ENCODE data around the gene MINK1.

The MINK1 gene

DNA sequence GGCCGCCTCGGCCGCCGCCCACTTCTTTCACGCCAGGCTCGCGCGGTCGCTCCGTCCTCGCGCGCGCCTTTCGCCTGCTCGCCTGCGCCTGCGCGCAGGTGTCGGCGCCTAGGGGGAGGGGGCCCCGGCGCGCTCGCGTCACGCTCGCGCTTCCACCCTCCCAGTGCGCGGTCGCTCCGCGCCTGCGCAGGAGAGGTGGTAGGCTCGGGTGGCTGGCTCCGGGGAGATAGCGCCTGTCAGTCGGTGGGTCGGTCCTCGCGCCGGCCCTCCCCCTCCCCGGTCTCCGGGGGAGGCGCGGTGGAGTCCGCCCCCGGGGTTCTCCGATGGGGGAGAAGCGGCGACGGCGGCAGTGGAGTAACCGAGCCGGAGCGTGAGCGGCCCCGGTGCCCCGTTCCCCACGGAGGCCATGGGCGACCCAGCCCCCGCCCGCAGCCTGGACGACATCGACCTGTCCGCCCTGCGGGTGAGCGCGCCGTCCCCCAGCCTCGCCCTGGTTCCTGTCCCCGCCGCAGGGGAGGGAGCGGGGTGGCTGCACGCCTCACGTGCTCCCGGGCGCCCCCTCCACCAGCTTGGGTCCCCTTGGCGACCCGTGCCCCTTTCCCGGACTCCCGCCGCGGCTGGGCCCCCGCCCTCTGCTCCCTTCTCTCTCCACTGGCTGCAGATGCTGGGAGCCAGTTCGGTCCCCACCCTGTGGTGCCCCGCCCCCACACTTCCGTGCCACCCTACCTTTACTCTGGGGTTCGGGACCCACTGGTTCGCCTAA is at the start of gene MINK1:
Gene MINK1 (plus strand): TSS at position 163 of the 763 bp plus-strand sequence. CDS start 244 bp downstream, at position 407.
- peak; percentile 93 for DNase-seq (ENCODE audit: low spot score)

DNA sequence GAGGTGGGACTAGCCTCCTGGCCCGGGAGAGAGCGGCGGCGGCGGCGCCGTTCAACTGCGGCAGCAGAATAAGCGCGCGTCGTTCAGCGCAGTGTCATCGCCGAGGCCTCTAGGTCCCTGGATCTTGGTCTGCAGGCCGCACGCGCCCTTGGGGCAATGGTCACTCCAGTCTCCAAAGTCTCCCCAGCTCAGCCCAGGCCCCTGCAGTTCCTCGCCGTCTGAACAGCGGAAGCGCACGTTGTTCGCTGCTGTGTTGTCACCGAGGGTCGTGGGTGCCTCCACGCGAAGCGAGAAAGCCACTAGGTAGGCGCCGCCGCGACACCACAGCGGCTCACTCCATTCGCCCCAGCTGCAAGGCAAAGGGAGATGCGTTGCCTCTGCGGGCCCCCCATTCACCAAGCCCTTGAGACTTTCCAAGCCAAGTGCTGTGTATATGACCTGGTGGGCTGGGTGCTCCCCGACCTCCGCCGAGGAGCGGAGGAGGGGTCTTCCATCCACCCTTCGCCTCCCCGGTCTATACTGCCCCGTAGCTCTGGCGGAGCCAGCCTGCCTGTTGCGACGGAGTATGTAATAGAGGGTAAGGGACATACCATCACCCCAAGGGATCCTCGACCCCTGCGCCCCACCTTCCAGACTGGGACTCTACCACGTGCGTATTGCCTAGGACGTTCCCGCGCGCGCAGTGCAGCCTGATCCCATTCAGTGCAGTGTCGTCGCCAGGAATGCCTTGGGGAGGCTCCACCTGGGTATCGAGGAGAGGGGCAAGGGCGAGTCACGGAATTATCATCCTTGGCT is 47.6 kb upstream of the MINK1 start:
- no peak for DNase-seq (ENCODE audit: low spot score)

DNA sequence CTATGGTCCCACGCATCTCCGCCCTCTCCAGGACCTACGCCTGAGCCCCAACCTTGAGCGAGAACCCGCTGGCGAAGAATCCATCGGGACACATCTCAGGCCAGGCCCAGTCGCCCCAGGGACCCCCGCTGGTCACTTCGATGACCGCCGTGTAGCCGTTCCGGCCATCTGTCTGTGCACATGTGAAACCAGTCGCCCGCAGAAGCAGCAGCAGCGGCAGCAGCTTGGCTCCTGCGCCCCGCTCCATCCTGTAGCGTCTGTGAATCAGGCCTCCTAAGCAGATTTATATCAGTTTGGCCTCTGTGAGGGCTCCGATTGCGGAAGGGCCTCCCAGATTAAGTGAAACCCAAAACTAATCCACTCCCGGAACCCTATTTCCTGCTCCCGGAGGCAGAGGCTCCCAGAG is 47.0 kb upstream of the MINK1 start, which contains the start of gene VMO1:
Gene VMO1 (minus strand): TSS at position 259 of the 406 bp plus-strand sequence. CDS start 12 bp downstream, at position 247.
- DNase-seq (ENCODE audit: low spot score), result no peak

DNA sequence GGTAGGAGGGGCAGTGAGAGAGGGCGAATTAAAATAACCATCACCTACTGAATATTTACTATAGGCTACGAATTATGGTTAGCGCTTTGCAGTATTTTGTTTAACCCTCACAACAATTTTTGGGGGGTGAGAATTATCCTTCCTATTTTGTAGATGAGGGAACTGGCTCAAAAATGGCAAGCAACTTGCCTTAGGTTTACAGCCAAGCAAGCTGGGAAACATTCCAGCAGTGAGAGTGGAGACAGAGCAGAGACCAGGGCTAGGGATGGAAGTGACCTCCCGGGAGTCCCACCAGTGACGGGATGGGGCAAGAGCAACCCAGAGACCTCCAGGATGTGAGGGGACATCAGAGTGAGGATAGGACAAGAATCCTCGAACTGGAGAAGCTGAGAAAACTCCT is 46.6 kb upstream of the MINK1 start:
- DNase-seq (ENCODE audit: low spot score), result no peak

DNA sequence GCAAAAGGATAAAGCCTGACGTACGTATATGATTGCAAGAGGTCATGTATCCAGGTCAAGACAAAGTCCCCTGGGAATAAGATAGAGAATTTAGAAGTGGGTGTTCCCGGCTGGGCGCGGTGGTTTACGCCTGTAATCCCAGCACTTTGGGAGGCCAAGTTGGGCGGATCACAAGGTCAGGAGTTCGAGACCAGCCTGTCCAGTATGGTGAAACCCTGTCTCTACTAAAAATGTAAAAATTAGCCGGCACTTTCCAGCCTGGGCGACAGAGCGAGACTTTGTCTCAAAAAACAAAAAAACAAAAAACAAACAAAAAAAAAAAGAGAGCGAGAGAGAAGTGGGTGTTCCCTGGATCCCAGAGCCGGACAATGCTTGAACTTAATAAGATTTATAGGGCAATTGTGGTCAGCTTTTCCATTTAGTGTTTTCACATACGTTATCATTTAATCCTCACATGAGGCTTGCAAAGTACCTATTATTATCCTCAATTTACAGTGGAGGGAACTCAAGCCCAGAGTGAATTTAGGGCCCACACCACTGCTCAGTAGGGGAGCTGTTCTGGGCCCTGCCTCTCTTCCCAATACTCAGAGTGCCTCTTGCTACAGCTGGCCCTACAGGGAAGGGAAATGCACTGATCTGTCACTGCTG is 44.9 kb upstream of the MINK1 start:
- no peak for DNase-seq (ENCODE audit: low spot score)

DNA sequence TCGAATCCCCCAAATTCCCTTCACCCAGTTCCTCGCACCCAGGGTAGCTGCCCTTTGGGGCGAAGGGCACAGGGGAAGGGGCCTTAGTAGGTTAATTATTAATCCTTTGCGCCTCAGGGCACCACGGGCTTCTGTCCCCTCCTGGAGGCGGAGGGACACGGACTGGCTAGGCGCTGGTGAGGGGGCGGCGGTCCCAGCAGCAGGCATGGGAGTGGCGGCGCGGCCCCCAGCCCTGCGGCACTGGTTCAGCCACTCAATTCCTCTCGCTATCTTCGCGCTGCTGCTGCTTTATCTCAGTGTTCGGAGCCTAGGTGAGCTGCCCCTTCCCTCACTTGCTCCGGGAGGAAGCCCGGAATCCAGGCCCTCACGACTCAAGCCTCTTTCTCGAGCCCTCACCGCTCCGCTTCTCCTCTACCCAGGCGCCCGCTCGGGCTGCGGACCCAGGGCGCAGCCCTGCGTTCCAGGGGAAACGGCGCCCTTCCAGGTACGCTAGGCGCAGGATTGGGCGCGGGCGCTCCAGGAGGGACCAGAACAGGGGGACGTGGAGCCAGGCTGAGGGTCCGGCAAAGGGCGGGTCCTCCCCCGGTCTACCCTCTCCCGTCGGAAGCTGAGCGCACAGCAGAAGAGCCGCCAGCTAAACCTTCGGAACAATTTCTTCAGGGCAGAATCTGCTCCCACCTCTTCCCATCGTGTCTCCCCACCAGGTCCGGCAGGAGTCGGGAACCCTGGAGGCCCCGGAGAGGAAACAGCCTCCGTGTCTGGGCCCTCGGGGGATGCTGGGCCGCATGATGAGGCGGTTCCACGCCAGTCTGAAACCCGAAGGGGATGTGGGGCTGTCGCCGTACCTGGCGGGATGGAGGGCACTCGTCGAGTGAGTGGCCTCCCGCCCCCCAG is 44.1 kb upstream of the MINK1 start, which contains the start of gene GLTPD2:
Gene GLTPD2 (plus strand): TSS at position 158 of the 894 bp plus-strand sequence. CDS start 48 bp downstream, at position 206.
- DNase-seq (ENCODE audit: low spot score), result no peak

DNA sequence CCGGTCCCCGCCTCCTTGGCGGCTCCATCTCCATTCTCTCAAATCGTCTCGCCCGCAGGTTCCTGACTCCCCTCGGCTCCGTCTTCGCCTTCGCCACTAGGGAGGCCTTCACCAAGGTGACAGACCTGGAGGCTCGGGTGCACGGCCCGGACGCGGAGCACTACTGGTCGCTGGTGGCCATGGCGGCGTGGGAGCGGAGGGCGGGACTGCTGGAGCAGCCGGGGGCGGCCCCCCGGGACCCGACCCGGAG is 43.5 kb upstream of the MINK1 start:
- no peak for DNase-seq (ENCODE audit: low spot score)

DNA sequence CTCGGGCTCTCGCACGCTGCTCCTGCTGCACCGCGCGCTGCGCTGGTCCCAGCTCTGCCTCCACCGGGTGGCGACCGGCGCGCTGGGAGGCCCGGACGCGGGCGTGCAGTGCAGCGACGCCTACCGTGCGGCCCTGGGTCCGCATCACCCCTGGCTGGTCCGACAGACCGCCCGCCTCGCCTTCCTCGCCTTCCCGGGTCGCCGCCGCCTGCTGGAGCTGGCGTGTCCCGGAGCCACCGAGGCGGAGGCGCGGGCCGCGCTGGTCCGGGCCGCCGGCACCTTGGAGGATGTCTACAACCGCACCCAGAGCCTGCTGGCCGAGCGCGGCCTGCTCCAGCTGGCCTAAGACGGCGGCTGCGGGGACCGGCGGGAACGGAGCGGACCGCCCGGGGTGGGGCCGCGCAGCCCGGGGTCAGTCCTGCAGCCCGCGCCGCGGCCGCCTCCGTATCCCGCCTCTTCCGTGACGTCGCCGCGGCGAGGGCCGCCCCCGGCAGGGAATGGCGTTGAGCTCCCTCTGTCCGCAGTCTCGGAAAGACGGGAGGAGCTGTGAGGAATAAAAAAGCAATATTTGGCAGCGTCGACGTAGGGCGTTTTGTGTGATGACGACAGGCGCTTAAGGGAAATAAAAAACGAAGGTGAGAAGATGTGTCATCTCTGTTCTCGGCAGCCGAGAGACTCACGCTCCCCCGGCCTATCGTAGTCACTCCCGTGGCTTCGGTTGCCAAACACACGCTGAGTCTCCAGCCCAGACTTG is 43.0 kb upstream of the MINK1 start:
- peak; percentile 82 for DNase-seq (ENCODE audit: low spot score)

DNA sequence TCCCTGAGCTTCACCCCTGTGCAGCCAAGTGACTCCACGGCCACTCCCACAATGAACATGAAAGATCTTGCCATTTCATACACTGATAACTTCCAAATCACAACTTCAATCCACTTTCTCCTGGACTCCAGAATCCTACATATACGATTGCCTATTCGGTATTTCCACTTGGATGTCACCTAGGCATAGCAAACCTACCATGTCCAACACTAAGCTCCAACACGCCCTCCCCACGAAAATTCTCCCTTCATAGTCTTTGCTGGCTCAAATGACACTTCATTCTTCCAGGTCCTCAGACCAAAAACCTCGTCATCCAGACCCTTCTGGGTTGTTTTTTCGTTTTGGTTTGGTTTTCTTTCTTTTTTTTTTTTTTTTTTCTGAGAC is 42.4 kb upstream of the MINK1 start:
- DNase-seq (ENCODE audit: low spot score), result no peak

DNA sequence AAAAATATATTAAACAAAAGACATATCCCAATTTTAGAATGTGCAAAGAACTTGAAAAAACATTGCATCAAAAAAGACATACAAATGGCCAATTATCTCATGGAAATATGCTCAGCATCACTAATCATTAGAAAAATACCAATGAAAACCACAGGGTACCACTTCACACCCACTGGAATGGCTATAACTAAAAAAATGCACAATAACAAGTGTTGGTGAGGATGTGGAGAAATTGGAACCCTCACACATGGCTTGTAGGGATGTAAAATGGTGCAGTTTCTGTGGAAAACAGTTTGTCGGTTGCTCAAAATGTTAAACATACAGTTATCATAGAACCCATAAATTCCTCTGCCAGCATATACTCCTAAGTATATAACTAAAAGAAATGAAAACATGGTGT is 38.0 kb upstream of the MINK1 start:
- DNase-seq (ENCODE audit: low spot score), result no peak

DNA sequence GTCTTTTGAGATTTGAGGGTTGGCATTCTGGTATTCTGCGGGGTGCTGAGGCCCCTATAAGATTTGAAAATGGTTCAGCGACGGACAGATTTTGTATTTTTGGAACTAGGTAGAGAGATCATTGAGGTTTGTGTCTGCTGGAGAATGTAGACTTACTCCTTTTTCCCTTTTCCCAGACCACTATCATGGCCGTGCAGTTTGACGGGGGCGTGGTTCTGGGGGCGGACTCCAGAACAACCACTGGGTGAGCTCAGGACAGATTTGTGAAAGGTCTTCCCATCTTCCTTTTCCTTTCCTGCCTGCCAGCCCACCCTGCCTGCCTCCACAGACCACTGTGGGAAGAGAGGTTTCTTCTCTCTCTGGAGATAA is 36.6 kb upstream of the MINK1 start:
- no peak for DNase-seq (ENCODE audit: low spot score)

DNA sequence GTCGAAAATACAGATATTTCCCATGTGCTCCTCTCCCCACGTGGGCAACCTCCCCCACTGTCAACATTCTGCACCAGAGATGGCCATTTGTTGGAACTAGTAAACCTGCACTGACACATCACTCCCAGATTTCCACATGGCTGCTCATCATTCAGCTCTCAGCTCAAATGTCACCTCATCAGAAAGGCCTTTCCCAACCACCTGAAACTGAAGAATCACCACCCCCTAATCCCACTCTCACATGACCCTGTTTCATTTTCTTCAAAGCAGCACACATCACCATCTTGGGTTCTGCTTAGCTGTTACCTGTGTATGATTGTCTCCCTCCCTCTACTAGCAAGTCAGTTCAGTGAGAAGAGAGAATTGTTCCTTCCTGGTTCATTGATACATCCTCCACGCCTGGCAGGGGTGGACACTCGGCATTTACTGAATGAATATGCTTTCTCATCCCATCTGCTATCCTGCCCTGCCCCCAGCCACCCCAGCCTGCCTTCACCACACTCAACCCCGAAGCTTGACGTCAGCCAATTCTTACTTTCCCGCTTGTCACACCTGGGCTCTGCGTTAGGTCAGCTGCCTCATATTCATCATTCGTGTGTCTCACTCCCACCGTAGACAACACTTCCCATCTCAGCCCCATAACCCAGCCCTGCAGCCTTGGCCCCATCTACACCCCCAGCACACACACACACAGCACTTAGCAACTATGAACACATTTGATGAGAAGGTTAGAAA is 32.5 kb upstream of the MINK1 start:
- no peak for DNase-seq (ENCODE audit: low spot score)

DNA sequence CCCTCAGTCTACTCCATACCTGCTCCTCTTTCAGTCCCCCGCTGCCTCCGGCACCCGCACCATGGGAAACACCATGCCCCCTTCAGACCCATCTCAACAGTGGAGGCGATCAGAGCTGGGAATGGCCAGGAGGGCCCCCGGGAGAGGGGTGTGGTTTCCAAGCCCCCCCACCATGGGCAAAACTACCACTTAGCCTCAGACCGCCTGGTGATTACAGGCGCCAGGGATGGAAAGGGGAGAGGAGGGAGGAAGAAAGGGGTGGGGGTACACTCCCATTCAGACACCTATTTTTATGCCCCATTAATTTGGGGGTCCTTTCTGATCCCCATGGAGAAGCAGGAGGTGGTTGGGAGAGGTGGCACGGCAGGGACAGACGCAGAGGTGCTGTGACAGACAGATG is 30.9 kb upstream of the MINK1 start, which contains the start of gene C17orf114:
Gene C17orf114 (minus strand): TSS at position 101 of the 400 bp plus-strand sequence.
- no peak for DNase-seq (ENCODE audit: low spot score)

DNA sequence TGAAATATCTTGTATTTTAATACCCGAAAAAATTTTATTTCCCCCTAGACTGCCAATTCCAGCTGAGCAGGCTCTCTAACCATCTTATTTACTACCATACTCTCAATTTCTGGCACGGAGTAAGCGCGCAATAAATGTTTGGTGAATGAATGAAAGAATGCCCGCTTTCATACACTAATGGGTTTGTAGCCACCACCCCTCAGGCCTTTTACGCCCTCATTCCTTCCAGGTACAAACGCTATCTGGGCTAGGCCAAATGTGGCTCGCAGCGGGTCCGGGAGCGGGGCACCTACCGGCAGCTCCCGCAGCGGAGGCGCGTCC is 26.7 kb upstream of the MINK1 start:
- no peak for DNase-seq (ENCODE audit: low spot score)

DNA sequence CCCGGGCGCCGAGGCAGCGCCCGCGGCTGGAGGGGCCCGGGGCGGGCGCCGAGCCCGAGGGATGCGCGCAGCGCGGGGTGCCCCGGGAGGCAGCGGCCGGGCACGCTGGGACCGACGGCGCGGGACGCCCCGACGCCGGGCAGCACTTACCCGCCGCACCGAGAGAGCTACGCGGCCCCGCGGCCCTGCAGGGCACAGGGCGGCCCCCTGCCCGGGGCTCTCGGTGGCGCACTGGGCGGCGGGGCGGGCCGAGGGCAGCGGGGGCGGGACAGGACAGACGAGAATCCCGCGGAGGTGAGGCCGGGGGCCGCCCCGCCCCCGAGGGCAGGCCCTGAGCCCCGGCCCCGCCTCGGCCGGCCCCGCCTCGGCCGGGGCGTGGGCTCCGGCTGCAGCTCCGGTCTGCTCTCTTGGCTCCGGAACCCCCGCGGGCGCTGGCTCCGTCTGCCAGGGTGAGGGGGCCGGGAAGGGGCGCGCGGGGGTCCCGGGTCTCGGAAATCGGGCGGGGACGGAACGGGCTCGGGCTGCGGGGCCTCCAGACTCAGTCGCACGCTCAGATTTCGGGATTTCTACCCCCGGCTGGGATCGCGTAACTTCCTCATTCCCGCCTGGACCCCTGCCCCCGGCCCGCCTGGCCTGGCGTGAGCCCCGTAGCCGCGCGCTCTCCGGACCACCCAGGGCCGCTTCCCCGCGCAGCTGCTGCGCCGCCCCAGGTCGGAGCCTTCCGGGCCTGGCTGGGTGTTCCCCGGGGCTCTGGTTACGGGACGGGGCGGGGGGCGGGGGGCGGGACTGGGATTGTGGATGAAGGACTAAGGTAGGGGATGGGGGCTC is 26.1 kb upstream of the MINK1 start, which contains the start of gene PLD2:
Gene PLD2 (plus strand): TSS at position 376 of the 828 bp plus-strand sequence. CDS start 621 bp downstream, outside the sequence.
- peak; percentile 84 for DNase-seq (ENCODE audit: low spot score)

DNA sequence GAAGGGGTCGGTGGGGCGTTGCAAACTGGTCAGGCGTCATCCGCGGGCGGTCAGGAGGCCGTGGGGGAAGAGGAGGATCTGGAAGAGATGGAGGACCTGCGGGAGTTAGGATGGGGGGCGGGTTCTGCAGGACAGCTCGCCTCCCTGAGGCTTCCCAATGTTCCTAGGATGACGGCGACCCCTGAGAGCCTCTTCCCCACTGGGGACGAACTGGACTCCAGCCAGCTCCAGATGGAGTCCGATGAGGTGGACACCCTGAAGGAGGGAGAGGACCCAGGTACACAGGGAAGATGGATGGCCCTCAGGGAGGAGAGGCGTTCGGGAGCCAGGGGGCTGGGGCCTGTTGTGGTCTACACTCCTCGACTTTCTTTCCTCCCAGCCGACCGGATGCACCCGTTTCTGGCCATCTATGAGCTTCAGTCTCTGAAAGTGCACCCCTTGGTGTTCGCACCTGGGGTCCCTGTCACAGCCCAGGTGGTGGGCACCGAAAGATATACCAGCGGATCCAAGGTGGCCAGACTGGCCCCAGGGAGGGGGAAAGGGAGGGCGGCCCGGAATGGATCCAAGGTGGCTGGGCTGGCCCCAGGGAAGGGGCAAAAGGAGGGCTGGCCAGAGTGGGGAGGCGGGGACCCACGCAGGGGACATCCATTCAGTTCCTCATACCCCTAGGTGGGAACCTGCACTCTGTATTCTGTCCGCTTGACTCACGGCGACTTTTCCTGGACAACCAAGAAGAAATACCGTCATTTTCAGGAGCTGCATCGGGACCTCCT is 25.3 kb upstream of the MINK1 start:
- no peak for DNase-seq (ENCODE audit: low spot score)

DNA sequence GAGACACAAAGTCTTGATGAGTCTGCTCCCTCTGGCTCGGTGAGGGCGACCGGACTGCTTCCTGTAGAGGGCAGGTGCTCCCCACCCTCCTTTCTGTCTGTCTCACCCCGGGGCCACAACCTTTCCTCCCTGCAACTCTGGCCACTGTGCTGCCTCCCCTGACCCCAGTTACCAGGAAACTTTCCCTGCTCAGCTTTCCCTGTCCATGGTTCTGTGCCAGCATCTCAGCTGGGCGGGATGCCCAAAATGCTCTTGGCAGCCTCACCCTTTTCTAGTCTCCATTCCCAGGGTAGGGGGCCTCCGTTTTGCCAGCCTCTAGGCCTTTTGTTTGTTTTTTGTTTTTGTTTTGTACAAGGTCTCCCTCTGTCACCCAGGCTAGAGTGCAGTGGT is 24.8 kb upstream of the MINK1 start:
- DNase-seq (ENCODE audit: low spot score), result no peak

DNA sequence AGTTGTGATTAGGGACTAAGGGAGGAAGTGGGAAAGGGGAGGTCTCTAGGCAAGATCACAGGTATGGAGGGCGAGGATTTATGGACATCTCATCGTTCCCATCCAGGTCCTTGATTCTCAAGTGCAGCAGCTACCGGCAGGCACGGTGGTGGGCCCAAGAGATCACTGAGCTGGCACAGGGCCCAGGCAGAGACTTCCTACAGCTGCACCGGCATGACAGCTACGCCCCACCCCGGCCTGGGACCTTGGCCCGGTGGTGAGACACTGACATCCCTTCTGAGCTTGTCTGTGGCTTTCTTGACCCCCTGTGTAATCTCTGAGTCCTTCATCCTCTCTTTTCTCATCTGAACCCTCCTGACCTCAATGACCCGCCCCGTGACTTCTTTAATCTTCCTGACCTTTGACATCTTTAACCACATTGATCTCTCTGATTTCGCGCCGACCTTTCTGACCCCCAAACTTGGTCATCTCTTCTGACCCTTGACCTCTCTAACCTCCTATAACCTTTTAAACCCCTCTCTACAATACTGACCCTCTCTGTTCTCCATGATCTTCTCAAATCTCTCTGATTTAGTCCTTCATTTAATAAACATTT is 22.3 kb upstream of the MINK1 start:
- DNase-seq (ENCODE audit: low spot score), result no peak

Measured in CD4-positive, alpha-beta T cell treated with Interleukin-2 at 100 ng/mL for 4 hours (primary cell).